Lung (tissue), 12 donors: ENCODE data around the gene SCARB2. TPM values are rescaled to one million over a fixed set of nuclear protein-coding genes. Genes with fewer than 3 reads are reported as not detected.

Experiments
- ATAC-seq: fragments of 200-7000 bp; cut with Tn5 transposase; one replicate; pipeline ENCODE4 v1.9.1; 2020; ENCODE audit warnings: moderate number of reproducible peaks; ENCODE audit not compliant: insufficient read depth, low FRiP score
- DNase-seq, 3 donors: peaks; one replicate each; pipeline ENCODE4 v3.0.0-alpha.2; 2013 to 2017
- H3K27ac ChIP-seq, 2 donors: one replicate each; pipeline ENCODE4 v1.5.1; 2013; ENCODE audit warnings: mild to moderate bottlenecking in 2 of 2, moderate library complexity in 2 of 2, control low read depth in 1 of 2, inconsistent platforms in 1 of 2, low read depth in 1 of 2, low read length in 1 of 2
- H3K27me3 ChIP-seq, 3 donors: one replicate each; pipeline ENCODE4 v1.5.1; 2013; ENCODE audit warnings: low read length in 2 of 3; ENCODE audit not compliant: control insufficient read depth in 3 of 3, insufficient read depth in 3 of 3
- H3K36me3 ChIP-seq, 4 donors: one replicate each; pipeline ENCODE4 v1.5.1; 2013; ENCODE audit warnings: low read length in 4 of 4, mild to moderate bottlenecking in 1 of 4, moderate library complexity in 1 of 4; ENCODE audit not compliant: control insufficient read depth in 4 of 4, insufficient read depth in 4 of 4
- H3K4me1 ChIP-seq, 5 donors: one replicate each; pipeline ENCODE4 v1.5.1; 2013; ENCODE audit warnings: low read length in 5 of 5, mild to moderate bottlenecking in 2 of 5, moderate library complexity in 1 of 5; ENCODE audit not compliant: control insufficient read depth in 5 of 5, insufficient read depth in 5 of 5
- H3K4me3 ChIP-seq: one replicate; pipeline ENCODE4 v1.5.1; 2013; ENCODE audit warnings: mild to moderate bottlenecking, control low read depth, moderate library complexity
- H3K9ac ChIP-seq, 2 donors: one replicate each; pipeline ENCODE4 v1.5.1; 2013; ENCODE audit warnings: low read length in 2 of 2, control low read depth in 1 of 2; ENCODE audit not compliant: insufficient read depth in 1 of 2
- H3K9me3 ChIP-seq, 4 donors: one replicate each; pipeline ENCODE4 v1.5.1; 2013; ENCODE audit warnings: low read length in 3 of 4, mild to moderate bottlenecking in 1 of 4, moderate library complexity in 1 of 4; ENCODE audit not compliant: control insufficient read depth in 4 of 4, insufficient read depth in 3 of 4
- WGBS, 2 donors: extraction: QIAGEN DNeasy Blood & Tissue Kit; methylation state at CpG; one replicate each; pipeline ENCODE4 v1.1.7; 2013; 5-methylcytosine and 5-hydroxymethylcytosine counted together
- polyA plus RNA-seq, 2 donors: library from polyadenylated mRNA; stranded (reverse); fragments of 200-250 nt; gene quantifications; one replicate each; pipeline ENCODE4 v1.2.1, GENCODE V29; 2013
- total RNA-seq, 2 donors: library from RNA; depleted of rRNA in 1 of 2; stranded (reverse); fragments of >200 nt in 1 of 2; gene quantifications; one replicate each; pipeline ENCODE4 v1.2.1, GENCODE V29; 2014 to 2021
- TF ChIP-seq, protein P1 (sequence below): IDR thresholded peaks from 2 replicates; pipeline ENCODE4 v1.5.1; 2012; ENCODE audit warnings: mild to moderate bottlenecking; ENCODE audit errors: control extremely low read depth, extremely low read depth
- donor health status: control.
- donor health status: control.
- donor health status: Bipolar disorder and iron deficiency.
- donor health status: healthy.
- donor health status: DM: yes; HTN: yes; CAD: no.

The SCARB2 gene
- total and polyA plus RNA-seq, 4 donors: 104 to 360 (median 150) TPM

- TF ChIP-seq, protein P1, sequence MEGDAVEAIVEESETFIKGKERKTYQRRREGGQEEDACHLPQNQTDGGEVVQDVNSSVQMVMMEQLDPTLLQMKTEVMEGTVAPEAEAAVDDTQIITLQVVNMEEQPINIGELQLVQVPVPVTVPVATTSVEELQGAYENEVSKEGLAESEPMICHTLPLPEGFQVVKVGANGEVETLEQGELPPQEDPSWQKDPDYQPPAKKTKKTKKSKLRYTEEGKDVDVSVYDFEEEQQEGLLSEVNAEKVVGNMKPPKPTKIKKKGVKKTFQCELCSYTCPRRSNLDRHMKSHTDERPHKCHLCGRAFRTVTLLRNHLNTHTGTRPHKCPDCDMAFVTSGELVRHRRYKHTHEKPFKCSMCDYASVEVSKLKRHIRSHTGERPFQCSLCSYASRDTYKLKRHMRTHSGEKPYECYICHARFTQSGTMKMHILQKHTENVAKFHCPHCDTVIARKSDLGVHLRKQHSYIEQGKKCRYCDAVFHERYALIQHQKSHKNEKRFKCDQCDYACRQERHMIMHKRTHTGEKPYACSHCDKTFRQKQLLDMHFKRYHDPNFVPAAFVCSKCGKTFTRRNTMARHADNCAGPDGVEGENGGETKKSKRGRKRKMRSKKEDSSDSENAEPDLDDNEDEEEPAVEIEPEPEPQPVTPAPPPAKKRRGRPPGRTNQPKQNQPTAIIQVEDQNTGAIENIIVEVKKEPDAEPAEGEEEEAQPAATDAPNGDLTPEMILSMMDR: no peak
- peaks cover 0 to 7% (median 2%) of the 10 kb centered on the region in 4 donors for H3K9me3 ChIP-seq
- no peak for ATAC-seq
- H3K4me1 ChIP-seq: peaks cover 0 to 8% (median 0%) of the 10 kb centered on the region in 5 donors
- no peaks in the 10 kb centered on the region for H3K36me3 ChIP-seq
- no peak overlapping the region for H3K9ac ChIP-seq
- H3K27ac ChIP-seq: no peak overlapping the region
- no peaks in the 10 kb centered on the region for H3K27me3 ChIP-seq
- 92 to 95% methylated on average over 4 of the region's 4 CpGs for WGBS, 2 donors
- no peak for DNase-seq
- H3K4me3 ChIP-seq: no peak overlapping the region
Measured at GRCh38 chr4:76238236-76238635, 24.6 kb upstream of the SCARB2 start.

- H3K27ac ChIP-seq: no peak overlapping the region
- no peaks in the 10 kb centered on the region for H3K27me3 ChIP-seq
- ATAC-seq: no peak
- DNase-seq: peak in 1 of 3 donors; percentile 70
- peaks cover 0 to 7% (median 2%) of the 10 kb centered on the region in 4 donors for H3K9me3 ChIP-seq
- 56 to 75% methylated on average over 1 of the region's 1 CpG for WGBS, 2 donors
- no peak overlapping the region for H3K9ac ChIP-seq
- no peak overlapping the region for H3K4me3 ChIP-seq
- peaks cover 0 to 8% (median 0%) of the 10 kb centered on the region in 5 donors for H3K4me1 ChIP-seq
- H3K36me3 ChIP-seq: no peaks in the 10 kb centered on the region
- TF ChIP-seq, protein P1: no peak
Measured at GRCh38 chr4:76235915-76236314, 22.3 kb upstream of the SCARB2 start.

DNA sequence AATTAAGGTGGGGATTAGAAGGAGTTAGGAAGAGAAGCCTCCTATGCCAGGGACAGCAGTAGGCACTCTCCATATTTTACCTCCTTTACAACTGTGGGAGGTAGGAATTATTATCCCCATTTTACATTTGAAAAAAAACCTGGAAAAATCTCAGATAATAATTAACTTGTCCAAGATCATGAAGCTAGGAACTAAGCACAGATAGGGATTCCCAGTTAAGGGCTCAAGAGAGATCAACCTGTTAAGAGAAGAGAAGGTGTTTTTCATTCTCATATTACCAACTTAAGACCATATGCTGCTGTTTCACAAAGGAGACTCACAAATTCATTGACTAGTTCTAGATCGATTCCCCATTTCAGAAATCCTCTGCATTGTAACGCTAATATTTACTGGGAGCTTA, 21.8 kb upstream of the SCARB2 start:
- peaks cover 0 to 8% (median 0%) of the 10 kb centered on the region in 5 donors for H3K4me1 ChIP-seq
- TF ChIP-seq, protein P1: no peak
- no peak overlapping the region for H3K27ac ChIP-seq
- H3K9ac ChIP-seq: no peak overlapping the region
- no peak for ATAC-seq
- WGBS, 2 donors: 86 to 93% methylated on average over 2 of the region's 2 CpGs
- H3K4me3 ChIP-seq: no peak overlapping the region
- no peak for DNase-seq
- no peaks in the 10 kb centered on the region for H3K36me3 ChIP-seq
- H3K9me3 ChIP-seq: peaks cover 0 to 7% (median 2%) of the 10 kb centered on the region in 4 donors
- H3K27me3 ChIP-seq: no peaks in the 10 kb centered on the region

- Histone ChIP-seq H3K4me1 (peaks cover 0 to 8% (median 0%) of the 10 kb centered on the region in 5 donors), H3K9me3 (peaks cover 0 to 4% (median 0%) of the 10 kb centered on the region in 4 donors), H3K27ac (no peak overlapping the region), H3K9ac (no peak overlapping the region), H3K36me3 (no peaks in the 10 kb centered on the region), H3K27me3 (no peaks in the 10 kb centered on the region), H3K4me3 (no peak overlapping the region)
- TF ChIP-seq, protein P1: no peak
- DNase-seq (no peak), ATAC-seq (no peak)
- 89 to 97% methylated on average over 5 of the region's 5 CpGs for WGBS, 2 donors
Measured at GRCh38 chr4:76234679-76235044, 21.0 kb upstream of the SCARB2 start.
